Measurements from ENCODE around the gene SYT9.

DNA sequence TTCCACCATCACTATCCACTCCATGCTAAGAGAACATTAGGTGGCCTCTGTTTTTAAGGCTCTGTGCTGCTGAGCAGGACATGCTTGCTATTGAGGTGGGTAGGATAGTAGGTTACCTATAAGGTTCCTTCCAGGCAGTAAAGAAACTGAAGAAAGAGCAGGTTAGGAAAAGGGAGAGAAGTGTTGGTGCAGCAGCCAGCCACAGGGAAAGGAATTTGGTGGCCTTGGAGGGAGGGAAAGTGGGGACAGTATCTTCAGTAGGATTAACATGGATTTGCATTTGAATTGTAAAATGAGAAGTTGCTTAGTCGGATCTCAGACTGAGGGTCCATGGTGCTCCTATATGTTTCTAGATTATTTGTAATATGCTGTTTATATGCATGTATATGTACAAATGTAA lies 184.4 kb downstream of the SYT9 start:
- TF ChIP-seq CTCF (IDR thresholded peaks at IDR 0.05) (no peak), POLR2A (IDR thresholded peaks at IDR 0.05) (no peak), POLR2AphosphoS5 (IDR thresholded peaks at IDR 0.05) (no peak)
